ENCODE measurements around the gene LRRC74B.
"Not testable (repeated sequence)": the region's sequence is repeated elsewhere in the genome, so short reads cannot be mapped to it uniquely, and the experiment has no call there.

Gene LRRC74B

GRCh38 chr22:21045585-21046294, at the start of gene LRRC74B:
Gene LRRC74B (plus strand): TSS chr22:21045946. CDS start chr22:21045987, 41 bp downstream.
- peak; percentile 87 for DNase-seq

- no peak for DNase-seq
Measured at GRCh38 chr22:20996031-20996410, 49.7 kb upstream of the LRRC74B start.

GRCh38 chr22:20996598-20997535, 48.9 kb upstream of the LRRC74B start:
- no peak for DNase-seq

- no peak for DNase-seq
Measured at GRCh38 chr22:20997536-20998257, 48.0 kb upstream of the LRRC74B start.

- DNase-seq = no peak
Measured at GRCh38 chr22:20998411-20999336, 47.1 kb upstream of the LRRC74B start.

- no peak for DNase-seq
Measured at GRCh38 chr22:20999350-21000206, 46.2 kb upstream of the LRRC74B start.

GRCh38 chr22:21000207-21000986, 45.3 kb upstream of the LRRC74B start:
- no peak for DNase-seq

- DNase-seq = no peak
Measured at GRCh38 chr22:21000987-21001600, 44.7 kb upstream of the LRRC74B start.

- peak; percentile 77 for DNase-seq
Measured at GRCh38 chr22:21001601-21002325, 44.0 kb upstream of the LRRC74B start, which contains the start of gene THAP7. Gene THAP7 (minus strand): TSS chr22:21002118. CDS start chr22:21001911, 207 bp downstream.

GRCh38 chr22:21003782-21004181, 42.0 kb upstream of the LRRC74B start:
- DNase-seq = no peak

- not testable (repeated sequence) for DNase-seq
Measured at GRCh38 chr22:21009208-21009607, 36.5 kb upstream of the LRRC74B start.

GRCh38 chr22:21009638-21010425, 35.9 kb upstream of the LRRC74B start:
- DNase-seq = no peak

GRCh38 chr22:21010426-21011113, 35.2 kb upstream of the LRRC74B start:
- no peak for DNase-seq

GRCh38 chr22:21012446-21013407, 33.0 kb upstream of the LRRC74B start:
- DNase-seq = no peak

- DNase-seq = no peak
Measured at GRCh38 chr22:21013657-21014201, 32.0 kb upstream of the LRRC74B start.

GRCh38 chr22:21014202-21014725, 31.5 kb upstream of the LRRC74B start:
- DNase-seq = peak; percentile 78

Data from 8988T (cell line).